Loucy (cell line): ENCODE data around the gene NBAS.
"Not testable (repeated sequence)": the region's sequence is repeated elsewhere in the genome, so short reads cannot be mapped to it uniquely, and the experiment has no call there.

ENCODE experiments used
- H2AFZ ChIP-seq: fragments of 200-600 bp; sonication (generic); 2 replicates; pipeline ENCODE4 v1.6.0; 2016; ENCODE audit warnings: antibody characterized with exemption, mild to moderate bottlenecking, low read length, moderate library complexity
- H3F3A ChIP-seq: fragments of 200-600 bp; 2 replicates; pipeline ENCODE4 v1.6.0; 2016; ENCODE audit warnings: antibody characterized with exemption, low read depth, mild to moderate bottlenecking
- H3K27me3 ChIP-seq: fragments of 200-600 bp; sonication (generic); 2 replicates; pipeline ENCODE4 v1.6.1; 2014; ENCODE audit warnings: low read length, mild to moderate bottlenecking; ENCODE audit not compliant: insufficient read depth, poor library complexity, severe bottlenecking
- H3K36me3 ChIP-seq: fragments of 200-600 bp; sonication (generic); 2 replicates; pipeline ENCODE4 v1.6.1; 2016; ENCODE audit warnings: low read length; ENCODE audit not compliant: insufficient read depth
- H3K4me1 ChIP-seq: fragments of 200-600 bp; sonication (generic); 2 replicates; pipeline ENCODE4 v1.5.1; 2014; ENCODE audit warnings: low read length, mild to moderate bottlenecking; ENCODE audit not compliant: insufficient read depth, poor library complexity, severe bottlenecking
- H3K4me2 ChIP-seq: fragments of 200-600 bp; sonication (generic); 2 replicates; pipeline ENCODE4 v1.6.0; 2014; ENCODE audit warnings: antibody characterized with exemption, low read length, low read depth, mild to moderate bottlenecking; ENCODE audit not compliant: poor library complexity, severe bottlenecking
- H3K4me3 ChIP-seq: fragments of 200-600 bp; sonication (generic); 2 replicates; pipeline ENCODE4 v1.5.1; 2014; ENCODE audit warnings: low read length, mild to moderate bottlenecking, mixed read lengths; ENCODE audit not compliant: poor library complexity, severe bottlenecking
- H3K79me2 ChIP-seq: fragments of 200-600 bp; sonication (generic); 2 replicates; pipeline ENCODE4 v1.6.1; 2014; ENCODE audit warnings: low read length; ENCODE audit not compliant: insufficient read depth
- H3K9ac ChIP-seq: fragments of 200-600 bp; sonication (generic); 2 replicates; pipeline ENCODE4 v1.6.0; 2014; ENCODE audit warnings: mild to moderate bottlenecking, low read depth, low read length, moderate library complexity; ENCODE audit not compliant: poor library complexity, severe bottlenecking
- H3K9me2 ChIP-seq: fragments of 200-600 bp; sonication (generic); replicated peaks from 2 replicates; pipeline ENCODE4 v1.6.1; 2016; ENCODE audit warnings: low read depth, low read length, mixed read lengths
- H3K9me3 ChIP-seq: fragments of 200-600 bp; sonication (generic); 2 replicates; pipeline ENCODE4 v1.6.1; 2014; ENCODE audit warnings: mild to moderate bottlenecking, antibody characterized with exemption, low read length, low read depth; ENCODE audit not compliant: insufficient read depth
- H4K20me1 ChIP-seq: fragments of 200-600 bp; sonication (generic); 2 replicates; pipeline ENCODE4 v1.6.0; 2014; ENCODE audit warnings: antibody characterized with exemption, low read length, mild to moderate bottlenecking; ENCODE audit not compliant: insufficient read depth, poor library complexity, severe bottlenecking
- CTCF ChIP-seq: fragments of 200-600 bp; sonication (generic); conservative IDR thresholded peaks from 2 replicates; pipeline ENCODE4 v1.5.1; 2014; ENCODE audit warnings: mild to moderate bottlenecking, antibody characterized with exemption, low read length
- EZH2phosphoT487 ChIP-seq: fragments of 200-600 bp; IDR thresholded peaks from 2 replicates; pipeline ENCODE4 v1.6.1; 2018; ENCODE audit warnings: antibody characterized with exemption, mild to moderate bottlenecking, moderate library complexity, borderline replicate concordance

Gene NBAS

GRCh38 chr2:15331787-15332186, 229.3 kb downstream of the NBAS start:
- Histone ChIP-seq H3K9me3 (no peaks in the 10 kb centered on the region), H3K4me3 (no peak overlapping the region), H3K36me3 (peaks cover 51% of the 10 kb centered on the region; the same call in 1 of the 2 replicates), H3F3A (peaks cover 2% of the 10 kb centered on the region; the same call in 1 of the 2 replicates), H3K9ac (no peak overlapping the region), H2AFZ (no peak overlapping the region), H3K79me2 (no peaks in the 10 kb centered on the region), H3K27me3 (no peaks in the 10 kb centered on the region), H4K20me1 (peaks cover 6% of the 10 kb centered on the region), H3K4me1 (peaks cover 16% of the 10 kb centered on the region), H3K4me2 (no peak overlapping the region), H3K9me2 (no peaks in the 10 kb centered on the region)
- TF ChIP-seq CTCF (no peak), EZH2phosphoT487 (no peak)

- peaks cover 4% of the 10 kb centered on the region; the same call in 1 of the 2 replicates for H3F3A ChIP-seq
- no peak overlapping the region for H3K4me3 ChIP-seq
- peak overlapping the region; percentile 38 for H3K4me2 ChIP-seq
- no peaks in the 10 kb centered on the region for H3K79me2 ChIP-seq
- TF ChIP-seq CTCF (no peak), EZH2phosphoT487 (no peak)
- H4K20me1 ChIP-seq: no peaks in the 10 kb centered on the region
- no peaks in the 10 kb centered on the region for H3K9me2 ChIP-seq
- peaks cover 55% of the 10 kb centered on the region; the same call in 1 of the 2 replicates for H3K36me3 ChIP-seq
- H2AFZ ChIP-seq: no peak overlapping the region
- no peaks in the 10 kb centered on the region for H3K27me3 ChIP-seq
- H3K9me3 ChIP-seq: no peaks in the 10 kb centered on the region; the same call in 1 of the 2 replicates
- H3K9ac ChIP-seq: peak overlapping the region; percentile 42
- peaks cover 26% of the 10 kb centered on the region for H3K4me1 ChIP-seq
Observed at GRCh38 chr2:15325296-15325695, 235.8 kb downstream of the NBAS start.

DNA sequence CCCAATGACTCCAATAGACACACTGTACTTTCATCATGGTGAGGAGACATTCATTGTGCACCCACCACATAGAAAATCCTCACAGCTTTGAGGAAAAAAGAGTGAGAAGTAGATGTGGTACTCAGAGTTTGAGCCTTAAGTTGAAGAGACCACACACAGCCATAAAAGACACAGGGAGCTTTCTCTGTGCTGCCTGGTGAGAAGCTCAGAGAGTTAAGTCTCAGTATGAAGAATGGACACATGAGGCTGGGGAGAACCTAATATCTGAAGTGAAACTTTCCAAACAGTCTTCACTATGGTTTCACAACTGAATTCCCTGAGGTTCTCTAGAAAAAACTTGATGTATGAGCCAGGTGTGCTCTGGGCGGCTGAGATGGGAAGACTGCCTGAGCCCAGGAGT, 237.9 kb downstream of the NBAS start:
- peak overlapping the region; percentile 17 for H3K9ac ChIP-seq
- no peak overlapping the region for H3K4me3 ChIP-seq
- no peaks in the 10 kb centered on the region for H3K9me2 ChIP-seq
- peaks cover 42% of the 10 kb centered on the region; the same call in 1 of the 2 replicates for H3K36me3 ChIP-seq
- no peaks in the 10 kb centered on the region for H3K27me3 ChIP-seq
- H2AFZ ChIP-seq: no peak overlapping the region
- H3F3A ChIP-seq: peaks cover 4% of the 10 kb centered on the region; the same call in 1 of the 2 replicates
- no peaks in the 10 kb centered on the region for H4K20me1 ChIP-seq
- no peak overlapping the region for H3K4me2 ChIP-seq
- TF ChIP-seq CTCF: no peak
- H3K4me1 ChIP-seq: peaks cover 26% of the 10 kb centered on the region
- H3K79me2 ChIP-seq: 0 out of 2 replicates have a peak, but pooled peaks cover 5% of the 10 kb centered on the region
- H3K9me3 ChIP-seq: peaks cover 10% of the 10 kb centered on the region; the same call in 1 of the 2 replicates

DNA sequence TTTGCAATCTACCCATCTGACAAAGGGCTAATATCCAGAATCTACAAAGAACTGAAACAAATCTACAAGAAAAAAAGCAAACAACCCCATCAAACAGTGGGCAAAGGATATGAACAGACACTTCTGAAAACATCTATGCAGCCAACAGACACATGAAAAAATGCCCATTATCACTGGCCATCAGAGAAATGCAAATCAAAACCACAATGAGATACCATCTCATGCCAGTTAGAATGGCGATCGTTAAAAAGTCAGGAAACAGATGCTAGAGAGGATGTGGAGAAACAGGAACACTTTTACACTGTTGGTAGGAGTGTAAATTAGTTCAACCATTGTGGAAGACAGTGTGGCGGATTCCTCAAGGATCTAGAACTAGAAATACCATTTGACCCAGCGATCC, 239.7 kb downstream of the NBAS start:
- H3K9me3 ChIP-seq: peaks cover 13% of the 10 kb centered on the region; the same call in 1 of the 2 replicates
- not testable (repeated sequence) for H4K20me1 ChIP-seq, H2AFZ ChIP-seq, H3K9me2 ChIP-seq, H3K4me2 ChIP-seq, H3K9ac ChIP-seq, H3K27me3 ChIP-seq, H3F3A ChIP-seq, H3K4me3 ChIP-seq, H3K79me2 ChIP-seq
- H3K4me1 ChIP-seq: peaks cover 30% of the 10 kb centered on the region
- peaks cover 36% of the 10 kb centered on the region; the same call in 1 of the 2 replicates for H3K36me3 ChIP-seq
